WTC11 (cell line): ENCODE results near the gene DGLUCY. TPM values are rescaled to one million over a fixed set of nuclear protein-coding genes. Genes with fewer than 3 reads are reported as not detected.

ENCODE experiments used
- ATAC-seq: fragments of 200-7000 bp; cut with Tn5 transposase; 2 replicates; pipeline ENCODE4 v1.10.0; 2021; ENCODE audit warnings: mild to moderate bottlenecking, moderate library complexity
- Bru-seq: library from RNA; stranded (reverse); fragments of 400-500 nt; gene quantifications from one replicate; lab custom pipeline; 2021; lab: Mats Ljungman, UMichigan
- CTCF ChIA-PET: fragments of 300-600 bp; sonication (Branson Sonifier 250); formaldehyde crosslinking; loops from one replicate; lab custom pipeline; 2021; ENCODE audit warnings: antibody characterized with exemption; lab: Charles Lee
- POLR2A ChIA-PET: fragments of 350-600 bp; sonication (Branson Sonifier 250); formaldehyde crosslinking; loops from one replicate; lab custom pipeline; 2021; ENCODE audit warnings: antibody characterized with exemption; lab: Charles Lee
- DNase-seq: peaks from one replicate; pipeline ENCODE4 v3.0.0; 2021; ENCODE audit warnings: low spot score
- H3K27ac Mint-ChIP-seq: 2 replicates; pipeline ENCODE4 v1.8.0; 2021; ENCODE audit warnings: mixed read lengths
- H3K27me3 Mint-ChIP-seq: 2 replicates; pipeline ENCODE4 v1.8.0; 2021; ENCODE audit warnings: low read depth, mild to moderate bottlenecking, moderate library complexity, mixed read lengths
- H3K36me3 Mint-ChIP-seq: 2 replicates; pipeline ENCODE4 v1.8.0; 2021; ENCODE audit warnings: mixed read lengths
- H3K4me1 Mint-ChIP-seq: 2 replicates; pipeline ENCODE4 v1.8.0; 2022; ENCODE audit warnings: mixed read lengths
- H3K4me3 Mint-ChIP-seq: 2 replicates; pipeline ENCODE4 v1.8.0; 2021; ENCODE audit warnings: mild to moderate bottlenecking, moderate library complexity, mixed read lengths
- H3K9me3 Mint-ChIP-seq: 2 replicates; pipeline ENCODE4 v1.8.0; 2021; ENCODE audit warnings: mixed read lengths
- ATF1 ChIP-seq: sonication (generic); formaldehyde crosslinking; IDR thresholded peaks from 2 replicates; pipeline ENCODE4 v1.8.1; 2023; ENCODE audit warnings: mild to moderate bottlenecking, moderate library complexity, missing genetic modification reagents
- ATF2 ChIP-seq: sonication (generic); formaldehyde crosslinking; IDR thresholded peaks from 2 replicates; pipeline ENCODE4 v1.8.1; 2022; ENCODE audit warnings: low read depth, missing genetic modification reagents, borderline replicate concordance
- E2F5 ChIP-seq: sonication (generic); formaldehyde crosslinking; IDR thresholded peaks from 2 replicates; pipeline ENCODE4 v1.8.1; 2022; ENCODE audit warnings: mild to moderate bottlenecking, moderate library complexity, missing genetic modification reagents
- FOXK1 ChIP-seq: sonication (generic); formaldehyde crosslinking; IDR thresholded peaks from 2 replicates; pipeline ENCODE4 v1.8.0; 2022; ENCODE audit warnings: mild to moderate bottlenecking, moderate library complexity, missing genetic modification reagents
- FOXP1 ChIP-seq: sonication (generic); formaldehyde crosslinking; IDR thresholded peaks from 2 replicates; pipeline ENCODE4 v1.8.0; 2022; ENCODE audit warnings: missing genetic modification reagents, mild to moderate bottlenecking, moderate library complexity, borderline replicate concordance
- FOXP4 ChIP-seq: sonication (generic); formaldehyde crosslinking; IDR thresholded peaks from 2 replicates; pipeline ENCODE4 v1.8.0; 2022; ENCODE audit warnings: mild to moderate bottlenecking, missing genetic modification reagents
- GABPB1 ChIP-seq: sonication (generic); formaldehyde crosslinking; IDR thresholded peaks from 2 replicates; pipeline ENCODE4 v1.8.1; 2023; ENCODE audit warnings: mild to moderate bottlenecking, missing genetic modification reagents
- GRHL2 ChIP-seq: fragments of 250-450 bp; sonication (Bioruptor Pico); IDR thresholded peaks from 2 replicates; pipeline ENCODE4 v1.8.0; 2022; ENCODE audit warnings: mild to moderate bottlenecking, moderate library complexity; ENCODE audit not compliant: insufficient replicate concordance, severe bottlenecking
- IRF2 ChIP-seq: sonication (generic); formaldehyde crosslinking; IDR thresholded peaks from 2 replicates; pipeline ENCODE4 v1.8.0; 2022; ENCODE audit warnings: low read depth, missing genetic modification reagents, borderline replicate concordance
- KAT7 ChIP-seq: sonication (generic); formaldehyde crosslinking; IDR thresholded peaks from 2 replicates; pipeline ENCODE4 v1.8.1; 2023; ENCODE audit warnings: missing genetic modification reagents, mild to moderate bottlenecking, borderline replicate concordance
- NFE2L1 ChIP-seq: sonication (generic); formaldehyde crosslinking; IDR thresholded peaks from 2 replicates; pipeline ENCODE4 v1.8.1; 2023; ENCODE audit warnings: missing genetic modification reagents
- NFYB ChIP-seq: sonication (generic); formaldehyde crosslinking; conservative IDR thresholded peaks from 2 replicates; pipeline ENCODE4 v1.8.0; 2022; ENCODE audit warnings: low read depth, missing genetic modification reagents
- OVOL2 ChIP-seq: fragments of 250-450 bp; sonication (Bioruptor Pico); IDR thresholded peaks from 2 replicates; pipeline ENCODE4 v1.9.0; 2021; ENCODE audit warnings: mild to moderate bottlenecking, borderline replicate concordance
- RELA ChIP-seq: sonication (generic); formaldehyde crosslinking; IDR thresholded peaks from 2 replicates; pipeline ENCODE4 v1.8.1; 2022; ENCODE audit warnings: missing genetic modification reagents, mild to moderate bottlenecking, borderline replicate concordance
- TEAD1 ChIP-seq: sonication (generic); formaldehyde crosslinking; IDR thresholded peaks from 2 replicates; pipeline ENCODE4 v1.8.0; 2022; ENCODE audit warnings: mild to moderate bottlenecking, missing genetic modification reagents
- TEAD4 ChIP-seq: sonication (generic); formaldehyde crosslinking; IDR thresholded peaks from 2 replicates; pipeline ENCODE4 v1.8.0; 2022; ENCODE audit warnings: mild to moderate bottlenecking, missing genetic modification reagents
- ZNF121 ChIP-seq: sonication (generic); formaldehyde crosslinking; IDR thresholded peaks from 2 replicates; pipeline ENCODE4 v1.8.0; 2023; ENCODE audit warnings: missing genetic modification reagents
- ZNF263 ChIP-seq: sonication (generic); formaldehyde crosslinking; IDR thresholded peaks from 2 replicates; pipeline ENCODE4 v1.8.1; 2022; ENCODE audit warnings: low read depth, mild to moderate bottlenecking, moderate library complexity, missing genetic modification reagents
- ZNF425 ChIP-seq: fragments of 250-450 bp; sonication (Bioruptor Pico); conservative IDR thresholded peaks from 2 replicates; pipeline ENCODE4 v1.9.0; 2021; ENCODE audit warnings: mild to moderate bottlenecking
- long read RNA-seq, 3 experiments: library from RNA in 1 of 3; library from capped mRNA in 1 of 3; library from polyadenylated mRNA in 1 of 3; unstranded in 2 of 3; stranded (forward) in 1 of 3; transcript quantifications; one replicate each; pipeline ENCODE4 v2.0.0, GENCODE V29; 2021
- total RNA-seq: library from RNA; stranded (reverse); gene quantifications from 3 replicates; pipeline ENCODE4 v1.2.3, GENCODE V29; 2021
- TF ChIP-seq, protein P1 (sequence below): fragments of 250-450 bp; sonication (Bioruptor Pico); IDR thresholded peaks from 2 replicates; pipeline ENCODE4 v1.9.0; 2021; ENCODE audit warnings: mild to moderate bottlenecking
- TF ChIP-seq, protein P2 (sequence below): sonication (generic); formaldehyde crosslinking; IDR thresholded peaks from 2 replicates; pipeline ENCODE4 v1.8.0; 2023; ENCODE audit warnings: missing genetic modification reagents, mild to moderate bottlenecking, borderline replicate concordance

Gene DGLUCY
- 35.4 to 38.7 TPM (median 36.9 TPM) in 3 replicates for total RNA-seq
- Bru-seq, nascent RNA, result percentile 60 among the genes with signal in this experiment
- long read RNA-seq, experiment 1, transcript DGLUCY-201 (14 exons, 2,967 nt), result major isoform, 12 of 68 reads
- long read RNA-seq, experiment 1, partial matches to known transcripts, result 7 of 68 reads
- long read RNA-seq, experiment 1, other reads (novel, unspliced or antisense), result 48 of 68 reads
- long read RNA-seq, experiment 2, partial matches to known transcripts, result 8 of 21 reads
- long read RNA-seq, experiment 2, other reads (novel, unspliced or antisense), result 12 of 21 reads
- long read RNA-seq, experiment 3, partial matches to known transcripts, result 0 of 6 reads
- long read RNA-seq, experiment 3, other reads (novel, unspliced or antisense), result 5 of 6 reads

DNA sequence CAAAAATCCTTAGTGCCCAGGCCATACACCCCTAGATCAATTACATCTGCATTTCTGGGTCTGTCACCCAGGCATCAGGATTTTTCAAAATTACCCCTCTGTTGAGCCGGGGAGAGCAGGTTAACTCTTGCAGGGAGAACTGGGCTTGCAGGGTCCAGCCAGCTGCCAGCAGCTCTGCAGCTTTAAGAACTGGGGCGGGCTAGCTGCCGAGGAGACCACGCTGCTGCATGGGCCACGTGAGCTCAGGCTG is at the start of gene DGLUCY:
Gene DGLUCY (plus strand): TSS at position 245 of the 250 bp plus-strand sequence. CDS start 46,222 bp downstream, outside the sequence.
- peak within 1 kb of the TSS; percentile 73 for H3K4me3 Mint-ChIP-seq
- H3K9me3 Mint-ChIP-seq, result peaks cover 14% of the 10 kb centered on the region; the same call in 1 of the 2 replicates
- H3K27ac Mint-ChIP-seq, result peak within 1 kb of the TSS; percentile 99
- H3K27me3 Mint-ChIP-seq, result peaks cover 3% of the 10 kb centered on the region; the same call in 1 of the 2 replicates
- peaks cover 59% of the 10 kb centered on the region for H3K4me1 Mint-ChIP-seq
- DNase-seq, result no peak
- CTCF ChIA-PET, result interaction anchor here (0.9 to 3.5 kb wide), 7 partner anchors 14 to 356 kb away, joined by 3 to 17 read pairs (median 6); partner anchors contain the start of gene RPS6KA5
- POLR2A ChIA-PET, result interaction anchor here (1.5 kb wide), 1 partner anchor 54 kb away, joined by 6 read pairs; the partner anchor contains the start of gene RPS6KA5
- peaks cover 15% of the 10 kb centered on the region for H3K36me3 Mint-ChIP-seq
- ATAC-seq, result no peak
- TF ChIP-seq KAT7 (CRISPR knock-in tag) (no peak), NFE2L1 (CRISPR knock-in tag) (peak; percentile 76), RELA (CRISPR knock-in tag) (no peak), OVOL2 (CRISPR knock-in tag) (no peak), ATF1 (CRISPR knock-in tag) (no peak), TEAD1 (CRISPR knock-in tag) (no peak), GABPB1 (CRISPR knock-in tag) (no peak), GRHL2 (CRISPR knock-in tag) (no peak), IRF2 (CRISPR knock-in tag) (no peak), ZNF121 (no peak), NFYB (CRISPR knock-in tag) (no peak), TEAD4 (CRISPR knock-in tag) (no peak), FOXP4 (no peak), ZNF425 (CRISPR knock-in tag) (no peak), ATF2 (CRISPR knock-in tag) (no peak), ZNF263 (CRISPR knock-in tag) (no peak), FOXP1 (CRISPR knock-in tag) (0 out of 2 replicates have a peak, but pooled peaks have one; percentile 34), E2F5 (CRISPR knock-in tag) (no peak), FOXK1 (CRISPR knock-in tag) (peak; percentile 60; the same call in 1 of the 2 replicates)
- TF ChIP-seq, protein P1, sequence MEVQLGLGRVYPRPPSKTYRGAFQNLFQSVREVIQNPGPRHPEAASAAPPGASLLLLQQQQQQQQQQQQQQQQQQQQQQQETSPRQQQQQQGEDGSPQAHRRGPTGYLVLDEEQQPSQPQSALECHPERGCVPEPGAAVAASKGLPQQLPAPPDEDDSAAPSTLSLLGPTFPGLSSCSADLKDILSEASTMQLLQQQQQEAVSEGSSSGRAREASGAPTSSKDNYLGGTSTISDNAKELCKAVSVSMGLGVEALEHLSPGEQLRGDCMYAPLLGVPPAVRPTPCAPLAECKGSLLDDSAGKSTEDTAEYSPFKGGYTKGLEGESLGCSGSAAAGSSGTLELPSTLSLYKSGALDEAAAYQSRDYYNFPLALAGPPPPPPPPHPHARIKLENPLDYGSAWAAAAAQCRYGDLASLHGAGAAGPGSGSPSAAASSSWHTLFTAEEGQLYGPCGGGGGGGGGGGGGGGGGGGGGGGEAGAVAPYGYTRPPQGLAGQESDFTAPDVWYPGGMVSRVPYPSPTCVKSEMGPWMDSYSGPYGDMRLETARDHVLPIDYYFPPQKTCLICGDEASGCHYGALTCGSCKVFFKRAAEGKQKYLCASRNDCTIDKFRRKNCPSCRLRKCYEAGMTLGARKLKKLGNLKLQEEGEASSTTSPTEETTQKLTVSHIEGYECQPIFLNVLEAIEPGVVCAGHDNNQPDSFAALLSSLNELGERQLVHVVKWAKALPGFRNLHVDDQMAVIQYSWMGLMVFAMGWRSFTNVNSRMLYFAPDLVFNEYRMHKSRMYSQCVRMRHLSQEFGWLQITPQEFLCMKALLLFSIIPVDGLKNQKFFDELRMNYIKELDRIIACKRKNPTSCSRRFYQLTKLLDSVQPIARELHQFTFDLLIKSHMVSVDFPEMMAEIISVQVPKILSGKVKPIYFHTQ (CRISPR knock-in tag), result no peak
- TF ChIP-seq, protein P2, sequence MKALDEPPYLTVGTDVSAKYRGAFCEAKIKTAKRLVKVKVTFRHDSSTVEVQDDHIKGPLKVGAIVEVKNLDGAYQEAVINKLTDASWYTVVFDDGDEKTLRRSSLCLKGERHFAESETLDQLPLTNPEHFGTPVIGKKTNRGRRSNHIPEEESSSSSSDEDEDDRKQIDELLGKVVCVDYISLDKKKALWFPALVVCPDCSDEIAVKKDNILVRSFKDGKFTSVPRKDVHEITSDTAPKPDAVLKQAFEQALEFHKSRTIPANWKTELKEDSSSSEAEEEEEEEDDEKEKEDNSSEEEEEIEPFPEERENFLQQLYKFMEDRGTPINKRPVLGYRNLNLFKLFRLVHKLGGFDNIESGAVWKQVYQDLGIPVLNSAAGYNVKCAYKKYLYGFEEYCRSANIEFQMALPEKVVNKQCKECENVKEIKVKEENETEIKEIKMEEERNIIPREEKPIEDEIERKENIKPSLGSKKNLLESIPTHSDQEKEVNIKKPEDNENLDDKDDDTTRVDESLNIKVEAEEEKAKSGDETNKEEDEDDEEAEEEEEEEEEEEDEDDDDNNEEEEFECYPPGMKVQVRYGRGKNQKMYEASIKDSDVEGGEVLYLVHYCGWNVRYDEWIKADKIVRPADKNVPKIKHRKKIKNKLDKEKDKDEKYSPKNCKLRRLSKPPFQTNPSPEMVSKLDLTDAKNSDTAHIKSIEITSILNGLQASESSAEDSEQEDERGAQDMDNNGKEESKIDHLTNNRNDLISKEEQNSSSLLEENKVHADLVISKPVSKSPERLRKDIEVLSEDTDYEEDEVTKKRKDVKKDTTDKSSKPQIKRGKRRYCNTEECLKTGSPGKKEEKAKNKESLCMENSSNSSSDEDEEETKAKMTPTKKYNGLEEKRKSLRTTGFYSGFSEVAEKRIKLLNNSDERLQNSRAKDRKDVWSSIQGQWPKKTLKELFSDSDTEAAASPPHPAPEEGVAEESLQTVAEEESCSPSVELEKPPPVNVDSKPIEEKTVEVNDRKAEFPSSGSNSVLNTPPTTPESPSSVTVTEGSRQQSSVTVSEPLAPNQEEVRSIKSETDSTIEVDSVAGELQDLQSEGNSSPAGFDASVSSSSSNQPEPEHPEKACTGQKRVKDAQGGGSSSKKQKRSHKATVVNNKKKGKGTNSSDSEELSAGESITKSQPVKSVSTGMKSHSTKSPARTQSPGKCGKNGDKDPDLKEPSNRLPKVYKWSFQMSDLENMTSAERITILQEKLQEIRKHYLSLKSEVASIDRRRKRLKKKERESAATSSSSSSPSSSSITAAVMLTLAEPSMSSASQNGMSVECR (CRISPR knock-in tag), result no peak
